Uterus (tissue), 2 donors: ENCODE data around the gene MYF6.

Experiments used
- CTCF ChIP-seq, 4 experiments: fragments of 200-600 bp in 2 of 4; fragments of 450-650 bp in 2 of 4; sonication (generic) in 2 of 4; IDR thresholded peaks; one replicate each; pipeline ENCODE4 v1.5.1; 2016 to 2019; ENCODE audit warnings: antibody characterized with exemption in 4 of 4, mild to moderate bottlenecking in 2 of 4, moderate library complexity in 1 of 4
- POLR2A ChIP-seq, 2 donors: fragments of 450-650 bp; IDR thresholded peaks; one replicate each; pipeline ENCODE4 v1.6.1; 2016; ENCODE audit warnings: antibody characterized with exemption in 2 of 2, mild to moderate bottlenecking in 1 of 2, moderate library complexity in 1 of 2

GRCh38 chr12:80717856-80718255, 10.4 kb downstream of the MYF6 start:
- TF ChIP-seq CTCF (IDR thresholded peaks at IDR 0.05) (no peak), POLR2A (IDR thresholded peaks at IDR 0.05) (no peak)
